MCF 10A (cell line): Measurements from ENCODE around the gene RNF20. TPM values are rescaled to one million over a fixed set of nuclear protein-coding genes. Genes with fewer than 3 reads are reported as not detected.

Experiments used
- BruUV-seq: library from RNA; stranded (reverse); fragments of 400-500 nt; replicated peaks from 2 replicates; lab custom pipeline; 2021; lab: Mats Ljungman, UMichigan
- CTCF ChIA-PET: fragments of 300-600 bp; sonication (Branson Sonifier 250); formaldehyde crosslinking; extraction: SDS; loops from one replicate; lab custom pipeline; 2021; ENCODE audit warnings: antibody characterized with exemption, inconsistent platforms; lab: Yijun Ruan, JAX
- POLR2A ChIA-PET: fragments of 300-600, 350-650 bp; sonication (Branson Sonifier 250); formaldehyde crosslinking; extraction: SDS; loops from one replicate; lab custom pipeline; 2020; ENCODE audit warnings: antibody characterized with exemption, inconsistent platforms; lab: Yijun Ruan, JAX
- DNase-seq: peaks from one replicate; pipeline ENCODE4 v3.0.0-alpha.2; 2018; ENCODE audit not compliant: unreplicated experiment
- H3K27ac Mint-ChIP-seq: one replicate; pipeline ENCODE4 v1.8.0; 2022; ENCODE audit warnings: mild to moderate bottlenecking, low read depth, mixed read lengths; ENCODE audit not compliant: unreplicated experiment
- H3K27me3 Mint-ChIP-seq: one replicate; pipeline ENCODE4 v1.8.0; 2022; ENCODE audit warnings: mixed read lengths; ENCODE audit not compliant: insufficient read depth, unreplicated experiment
- H3K36me3 Mint-ChIP-seq: one replicate; pipeline ENCODE4 v1.8.0; 2022; ENCODE audit warnings: mild to moderate bottlenecking, moderate library complexity, mixed read lengths; ENCODE audit not compliant: insufficient read depth, unreplicated experiment
- H3K4me1 Mint-ChIP-seq: one replicate; pipeline ENCODE4 v1.8.0; 2022; ENCODE audit warnings: mixed read lengths; ENCODE audit not compliant: insufficient read depth, unreplicated experiment
- H3K4me3 Mint-ChIP-seq: one replicate; pipeline ENCODE4 v1.8.0; 2022; ENCODE audit warnings: mild to moderate bottlenecking, moderate library complexity, mixed read lengths; ENCODE audit not compliant: unreplicated experiment
- H3K9me3 Mint-ChIP-seq: one replicate; pipeline ENCODE4 v1.8.0; 2022; ENCODE audit warnings: mixed read lengths; ENCODE audit not compliant: unreplicated experiment
- CTCF ChIP-seq: fragments of 200-600 bp; IDR thresholded peaks from one replicate; pipeline ENCODE4 v1.8.0; 2022; ENCODE audit warnings: antibody characterized with exemption, mild to moderate bottlenecking; ENCODE audit not compliant: unreplicated experiment
- intact Hi-C: fragments of 100-400 bp; cut with micrococcal nuclease; formaldehyde crosslinking; loops from 2 replicates; pipeline ENCODE4 v1.14.1; 2022
- total RNA-seq: library from RNA; stranded (reverse); gene quantifications from 2 replicates; pipeline ENCODE4 v1.2.3, GENCODE V29; 2022

The RNF20 gene
- total RNA-seq, 1 experiment from 2014 or later = 41.6 TPM

GRCh38 chr9:101591787-101592446 lies 58.3 kb downstream of the RNF20 start:
- TF ChIP-seq CTCF = no peak
- intact Hi-C loops = no loop called here
- ChIA-PET CTCF (interaction anchor here (0.9 to 1.2 kb wide), 3 partner anchors 9 to 133 kb away, joined by 3 to 5 read pairs (median 4); no protein-coding TSS in a partner anchor), POLR2A (interaction anchor here (0.6 kb wide), 1 partner anchor 15 kb away, joined by 4 read pairs; no protein-coding TSS in a partner anchor)
- Mint-ChIP-seq H3K9me3 (no peaks in the 10 kb centered on the region), H3K27me3 (peaks cover 17% of the 10 kb centered on the region), H3K4me3 (no peak overlapping the region), H3K27ac (no peak overlapping the region), H3K36me3 (no peaks in the 10 kb centered on the region), H3K4me1 (no peaks in the 10 kb centered on the region)
- DNase-seq = no peak
- BruUV-seq = no TSS peak

- TF ChIP-seq CTCF = no peak
- Mint-ChIP-seq H3K4me1 (no peaks in the 10 kb centered on the region), H3K27me3 (peaks cover 18% of the 10 kb centered on the region), H3K9me3 (no peaks in the 10 kb centered on the region), H3K4me3 (no peak overlapping the region), H3K27ac (no peak overlapping the region), H3K36me3 (no peaks in the 10 kb centered on the region)
- no TSS peak for BruUV-seq
- ChIA-PET POLR2A (no interaction called here), CTCF (interaction anchor here (0.9 to 1.4 kb wide), 3 partner anchors 9 to 134 kb away, joined by 3 to 4 read pairs (median 3); no protein-coding TSS in a partner anchor)
- no peak for DNase-seq
- intact Hi-C loops = no loop called here
These were observed 59.1 kb downstream of the RNF20 start for GRCh38 chr9:101592788-101593187.

- Mint-ChIP-seq H3K4me3 (no peak overlapping the region), H3K4me1 (no peaks in the 10 kb centered on the region), H3K27me3 (peaks cover 18% of the 10 kb centered on the region), H3K36me3 (no peaks in the 10 kb centered on the region), H3K27ac (no peak overlapping the region), H3K9me3 (no peaks in the 10 kb centered on the region)
- no peak for TF ChIP-seq CTCF
- BruUV-seq = no TSS peak
- no peak for DNase-seq
- CTCF ChIA-PET = interaction anchor here (1.4 kb wide), 1 partner anchor 8 kb away, joined by 3 read pairs; no protein-coding TSS in a partner anchor
- intact Hi-C loops = no loop called here
- POLR2A ChIA-PET = no interaction called here
These were observed 59.7 kb downstream of the RNF20 start for GRCh38 chr9:101593345-101593744.

- TF ChIP-seq CTCF = no peak
- H3K36me3 Mint-ChIP-seq = no peaks in the 10 kb centered on the region
- H3K4me3 Mint-ChIP-seq = no peak within 1 kb of the TSS
- intact Hi-C loops = no loop called here
- no peak within 1 kb of the TSS for H3K27ac Mint-ChIP-seq
- no peak for DNase-seq
- CTCF ChIA-PET = interaction anchor here (0.6 kb wide), 1 partner anchor 8 kb away, joined by 3 read pairs; no protein-coding TSS in a partner anchor
- no peaks in the 10 kb centered on the region for H3K9me3 Mint-ChIP-seq
- no peaks in the 10 kb centered on the region for H3K4me1 Mint-ChIP-seq
- no TSS peak for BruUV-seq
- peaks cover 22% of the 10 kb centered on the region for H3K27me3 Mint-ChIP-seq
- POLR2A ChIA-PET = no interaction called here
These were observed 61.1 kb downstream of the RNF20 start, which contains the start of gene PPP3R2 for GRCh38 chr9:101594796-101595195. Gene PPP3R2 (minus strand): TSS chr9:101594969. CDS start chr9:101594921, 48 bp downstream.
